Heart left ventricle (tissue), 13 donors: ENCODE results near the gene THBD.

Source experiments
- POLR2A ChIP-seq, 2 donors: fragments of 450-650 bp; IDR thresholded peaks; one replicate each; pipeline ENCODE4 v1.6.1; 2017; ENCODE audit warnings: antibody characterized with exemption in 2 of 2, mild to moderate bottlenecking in 2 of 2, moderate library complexity in 2 of 2
- TF ChIP-seq, protein P1 (sequence below), 12 donors: fragments of 200-600 bp; sonication (generic) in 4 of 12; IDR thresholded peaks; one replicate each; pipeline versions ENCODE4 v1.5.0 to v1.8.0; 2018 to 2022; ENCODE audit warnings: antibody characterized with exemption in 12 of 12, mild to moderate bottlenecking in 5 of 12
- donor health status: ischemic (EF 13 %, LVEDD 7.1; RV severe dilation, severe dysfunction).
- donor health status: DM: no; HTN: yes; CAD: no.
- donor health status: DM: no; HTN: no; CAD: no.
- donor health status: ischemic (EF 25% LVEDD 6.9; RV normal size, moderate dysfunction).
- donor health status: ischemic (EF 25% LVEDD 5.7; RV mildly dilated, moderate dysfunction).
- donor health status: ischemic (EF 35%, LVEDD 5.7; RV mildly dilated, moderate dysfunction).
- donor health status: nonischemic (EF 11% LVEDD 7.7; RV severe dilation, severe dysfunction).
- donor health status: DM: yes; HTN: yes; CAD: no.
- donor health status: PGD.
- donor health status: ischemic (EF 29% LVEDD 5.4; RV normal size, mild dysfunction).
- donor health status: nonischemic (EF 23%, LVEDD 6.1; RV moderate dilation, normal function).

DNA sequence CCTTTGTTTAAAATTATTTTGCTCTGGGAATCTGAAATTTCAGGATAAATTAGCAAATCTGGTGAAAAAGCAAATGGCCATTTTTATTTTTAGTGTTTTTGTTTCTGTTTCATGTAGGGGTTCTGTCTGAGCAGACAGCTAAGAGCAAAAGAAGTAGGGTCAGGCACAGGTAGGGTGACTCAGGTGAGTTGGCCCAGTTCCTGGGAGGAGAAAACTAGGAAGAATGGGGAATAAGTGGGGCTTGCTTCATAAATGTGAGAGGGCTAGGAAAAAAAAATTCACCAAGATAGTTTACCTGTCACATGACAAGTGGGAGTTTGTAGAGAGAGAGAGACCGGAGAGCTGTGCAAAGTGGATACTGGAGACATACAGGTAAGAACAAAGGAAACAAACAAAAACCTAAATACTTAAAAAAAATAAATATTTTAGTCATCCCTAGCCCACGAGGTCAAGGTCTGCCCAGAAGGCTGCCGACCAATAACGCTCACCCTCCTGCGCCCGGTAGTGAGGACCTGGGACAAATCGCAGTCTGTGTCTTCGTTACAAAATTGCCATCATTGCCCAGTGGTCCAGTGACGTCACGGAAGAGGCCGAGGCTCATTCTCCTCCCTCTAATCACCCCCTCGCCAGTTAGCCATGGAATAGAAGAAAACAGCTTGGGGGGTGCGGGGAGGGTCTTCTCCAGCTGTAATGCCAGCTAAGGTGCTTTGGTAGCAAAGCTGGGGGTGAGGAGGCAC is 2.3 kb downstream of the THBD start:
- TF ChIP-seq POLR2A (IDR thresholded peaks at IDR 0.05), result no peak
- TF ChIP-seq, protein P1, sequence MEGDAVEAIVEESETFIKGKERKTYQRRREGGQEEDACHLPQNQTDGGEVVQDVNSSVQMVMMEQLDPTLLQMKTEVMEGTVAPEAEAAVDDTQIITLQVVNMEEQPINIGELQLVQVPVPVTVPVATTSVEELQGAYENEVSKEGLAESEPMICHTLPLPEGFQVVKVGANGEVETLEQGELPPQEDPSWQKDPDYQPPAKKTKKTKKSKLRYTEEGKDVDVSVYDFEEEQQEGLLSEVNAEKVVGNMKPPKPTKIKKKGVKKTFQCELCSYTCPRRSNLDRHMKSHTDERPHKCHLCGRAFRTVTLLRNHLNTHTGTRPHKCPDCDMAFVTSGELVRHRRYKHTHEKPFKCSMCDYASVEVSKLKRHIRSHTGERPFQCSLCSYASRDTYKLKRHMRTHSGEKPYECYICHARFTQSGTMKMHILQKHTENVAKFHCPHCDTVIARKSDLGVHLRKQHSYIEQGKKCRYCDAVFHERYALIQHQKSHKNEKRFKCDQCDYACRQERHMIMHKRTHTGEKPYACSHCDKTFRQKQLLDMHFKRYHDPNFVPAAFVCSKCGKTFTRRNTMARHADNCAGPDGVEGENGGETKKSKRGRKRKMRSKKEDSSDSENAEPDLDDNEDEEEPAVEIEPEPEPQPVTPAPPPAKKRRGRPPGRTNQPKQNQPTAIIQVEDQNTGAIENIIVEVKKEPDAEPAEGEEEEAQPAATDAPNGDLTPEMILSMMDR (IDR thresholded peaks at IDR 0.05), result no peak
